ENCODE results near the gene CFAP221. TPM values are rescaled to one million over a fixed set of nuclear protein-coding genes. Genes with fewer than 3 reads are reported as not detected.
A peak's percentile ranks its signal among the peaks of the same experiment; 100 is the strongest.

The CFAP221 gene
- total RNA-seq, 1 donor: not detected

- peak in 2 of 3 donors; percentile 30 to 52 for DNase-seq (ENCODE audit: low read depth in 2 of 3, low spot score in 2 of 3)
These were observed 150.7 kb downstream of the CFAP221 start for GRCh38 chr2:119694845-119695521.

DNA sequence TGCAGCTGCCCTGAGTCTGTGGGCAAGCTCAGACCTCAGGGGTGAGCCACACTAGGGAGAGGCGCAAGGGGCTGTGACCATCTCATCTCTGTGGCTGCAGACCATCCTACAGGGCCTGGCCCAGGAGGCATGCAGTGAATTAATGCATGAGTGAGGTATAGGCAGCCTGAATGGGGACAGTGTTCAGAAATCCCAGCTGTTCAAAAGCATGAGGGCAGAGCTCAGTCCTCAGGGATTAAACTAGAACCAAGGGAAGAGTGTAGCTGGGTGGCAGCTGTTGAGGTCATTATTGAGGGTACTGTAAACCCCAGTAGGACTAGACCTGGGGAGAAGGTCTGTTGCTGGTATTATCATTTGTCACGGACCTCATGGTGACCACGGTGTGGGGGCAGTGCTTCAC lies 151.8 kb downstream of the CFAP221 start:
- DNase-seq (ENCODE audit: low read depth in 2 of 3, low spot score in 2 of 3): no peak

DNA sequence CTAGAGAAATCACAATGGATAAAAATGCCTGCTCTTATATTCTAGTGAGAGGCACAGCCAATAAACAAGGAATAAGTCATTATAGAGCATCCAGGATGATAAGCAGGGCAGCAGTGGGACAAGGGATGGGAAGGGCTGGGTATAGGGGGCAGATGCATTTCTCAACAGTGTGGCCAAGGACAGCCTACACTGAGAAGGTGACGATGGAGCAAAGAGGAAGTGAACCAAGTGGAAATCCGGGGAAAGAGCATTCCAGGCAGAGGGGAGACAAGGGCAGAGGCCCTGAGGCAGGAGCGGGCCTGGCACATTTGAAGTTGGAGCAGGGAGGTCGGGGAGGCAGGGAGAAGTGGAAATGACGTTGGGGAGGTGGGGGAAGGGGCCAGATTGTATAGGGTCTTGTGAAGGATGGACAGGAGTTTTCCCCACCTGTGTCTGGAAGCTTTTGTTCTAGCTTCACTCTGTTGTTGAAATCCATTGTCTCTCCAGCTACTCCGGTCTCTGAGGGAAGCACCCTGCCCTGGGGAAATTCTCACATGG lies 152.3 kb downstream of the CFAP221 start:
- no peak for DNase-seq (ENCODE audit: low read depth in 2 of 3, low spot score in 2 of 3)

GRCh38 chr2:119697290-119698020 lies 153.2 kb downstream of the CFAP221 start:
- no peak for DNase-seq (ENCODE audit: low read depth in 2 of 3, low spot score in 2 of 3)

- no peak for DNase-seq (ENCODE audit: low read depth in 2 of 3, low spot score in 2 of 3)
These were observed 154.0 kb downstream of the CFAP221 start for GRCh38 chr2:119698246-119698645.

DNA sequence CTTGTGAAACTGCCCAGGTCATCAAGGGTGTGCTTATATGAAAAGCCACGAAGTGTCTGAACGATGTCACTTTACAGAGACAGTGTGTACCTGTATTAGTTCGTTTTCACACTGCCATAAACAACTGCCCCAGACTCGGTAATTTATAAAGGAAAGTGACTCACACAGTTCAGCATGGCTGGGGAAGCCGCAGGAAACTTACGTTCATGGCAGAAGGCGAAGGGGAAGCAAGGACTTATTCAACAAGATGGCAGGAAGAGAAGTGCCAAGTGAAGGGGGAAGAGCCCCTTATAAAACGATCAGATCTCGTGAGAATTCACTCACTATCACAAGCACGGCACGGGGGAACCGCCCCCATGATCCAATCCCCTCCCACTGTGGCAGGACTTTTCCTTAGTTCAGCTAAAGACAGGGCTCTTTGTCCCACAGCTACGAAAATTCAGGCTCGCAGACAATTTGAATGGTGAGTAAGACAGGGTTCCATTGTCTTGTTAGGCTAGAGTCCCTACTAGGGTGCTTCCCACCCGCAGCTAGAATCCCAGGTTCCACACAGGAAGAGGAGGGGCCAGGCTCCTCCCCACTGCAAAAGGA lies 154.9 kb downstream of the CFAP221 start:
- DNase-seq (ENCODE audit: low read depth in 2 of 3, low spot score in 2 of 3): no peak

- no peak for DNase-seq (ENCODE audit: low read depth in 2 of 3, low spot score in 2 of 3)
These were observed 156.6 kb downstream of the CFAP221 start for GRCh38 chr2:119700866-119701265.

DNA sequence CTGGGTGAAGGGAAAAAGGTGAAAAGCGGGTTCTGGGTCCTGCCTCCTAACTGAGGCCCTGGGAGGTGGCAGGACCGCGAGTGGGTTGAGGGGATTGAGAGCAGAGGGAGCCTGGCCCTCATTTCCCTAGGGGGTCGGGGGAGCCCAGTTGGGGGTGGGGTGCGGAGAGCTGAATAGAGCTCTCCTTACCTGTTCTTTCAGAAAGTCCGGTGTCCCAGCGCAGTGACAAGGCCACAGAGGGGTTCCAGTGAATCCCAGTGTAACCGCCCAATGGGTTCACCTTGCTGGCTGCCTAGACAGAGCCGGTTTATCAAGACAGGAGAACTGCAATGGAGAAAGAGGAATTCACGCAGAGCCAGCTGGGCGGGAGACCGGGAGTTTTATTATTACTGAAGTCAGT lies 157.1 kb downstream of the CFAP221 start:
- DNase-seq (ENCODE audit: low read depth in 2 of 3, low spot score in 2 of 3): no peak

- DNase-seq (ENCODE audit: low read depth in 2 of 3, low spot score in 2 of 3): no peak
These were observed 158.1 kb downstream of the CFAP221 start for GRCh38 chr2:119702203-119702917.

DNA sequence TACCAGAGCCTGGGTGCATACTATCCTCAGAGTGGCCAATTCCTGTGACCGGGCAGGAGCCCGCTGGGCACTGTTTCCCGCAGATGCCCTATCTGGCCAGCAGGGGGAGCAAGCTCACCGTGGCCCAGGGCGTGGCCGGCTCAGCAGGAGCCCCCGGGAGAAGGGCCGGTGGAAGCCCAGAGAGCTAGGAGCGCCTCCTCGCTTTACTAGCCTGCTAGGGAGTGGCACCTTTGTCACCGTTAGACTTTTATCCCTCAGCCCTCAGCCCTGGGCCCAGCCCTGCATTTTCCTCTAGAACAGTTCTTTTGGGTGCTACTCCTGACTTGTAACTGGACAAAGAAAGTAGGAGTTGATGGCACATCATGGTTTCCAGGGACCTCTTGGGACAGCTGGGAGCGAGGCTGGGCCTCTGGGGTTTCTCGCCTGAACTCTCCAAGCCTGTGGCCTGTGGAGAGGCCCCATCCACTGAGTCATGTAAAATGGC lies 158.7 kb downstream of the CFAP221 start:
- peak; percentile 53 to 66 (median 62) for DNase-seq (ENCODE audit: low read depth in 2 of 3, low spot score in 2 of 3)

GRCh38 chr2:119703526-119703925 lies 159.3 kb downstream of the CFAP221 start:
- no peak for DNase-seq (ENCODE audit: low read depth in 2 of 3, low spot score in 2 of 3)

DNA sequence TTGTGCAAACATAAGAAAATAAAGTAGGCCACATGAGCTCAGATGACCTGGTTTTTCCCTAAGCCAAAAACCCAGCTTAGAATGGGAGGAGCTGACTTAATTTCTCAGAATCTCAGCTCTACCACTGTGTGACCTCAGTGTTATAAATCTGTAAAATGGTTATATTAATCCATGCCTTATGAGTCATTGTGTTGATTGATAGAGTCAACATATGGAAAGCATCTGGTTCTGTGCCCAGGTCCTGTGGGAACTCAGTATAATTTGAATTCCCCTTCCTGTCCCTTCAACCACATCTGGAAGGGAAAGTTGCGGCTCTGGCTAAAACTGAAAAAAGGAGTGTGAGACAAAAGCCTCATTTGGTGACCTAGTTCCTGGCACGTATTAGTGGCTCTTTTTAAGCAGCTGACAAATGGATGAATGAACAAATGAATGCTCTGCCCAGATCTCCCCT lies 160.4 kb downstream of the CFAP221 start:
- no peak for DNase-seq (ENCODE audit: low read depth in 2 of 3, low spot score in 2 of 3)

DNA sequence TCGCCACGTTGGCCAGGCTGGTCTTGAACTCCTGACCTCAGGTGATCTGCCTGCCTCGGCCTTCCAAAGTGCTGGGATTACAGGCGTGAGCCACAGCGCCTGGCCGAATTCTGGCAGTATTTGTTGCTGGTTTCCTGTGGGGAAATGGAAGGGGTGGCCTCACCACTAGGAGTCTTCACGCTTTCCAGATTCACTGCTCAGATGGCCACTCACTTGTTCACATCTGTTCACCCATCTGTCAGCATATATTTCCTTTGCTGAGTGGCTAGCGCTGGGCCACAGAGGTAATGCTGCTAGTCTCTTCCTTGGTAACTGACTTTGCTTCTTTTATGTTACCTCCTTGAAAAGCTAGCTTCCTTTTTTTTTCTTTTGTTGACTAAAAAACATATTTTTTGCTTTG lies 162.0 kb downstream of the CFAP221 start:
- DNase-seq (ENCODE audit: low read depth in 2 of 3, low spot score in 2 of 3): peak in 1 of 3 donors; percentile 53

Other genes starting within 250 kb of the CFAP221 start
- 4.0 TPM for gene C2orf76, start 177.6 kb upstream of the CFAP221 start, total RNA-seq
- 23.2 TPM for gene DBI, start 177.5 kb upstream of the CFAP221 start, total RNA-seq
- not detected for gene TMEM37, start 112.6 kb upstream of the CFAP221 start, total RNA-seq
- not detected for gene SCTR, start 20.0 kb upstream of the CFAP221 start, total RNA-seq
- 19.7 TPM for gene TMEM177, start 134.8 kb downstream of the CFAP221 start, total RNA-seq
- gene PTPN4, start 215.5 kb downstream of the CFAP221 start, total RNA-seq: 32.0 TPM